ENCODE measurements around the gene ITGB2.

- TF ChIP-seq CTCF (IDR thresholded peaks at IDR 0.05): no peak
- TF ChIP-seq POLR2A (IDR thresholded peaks at IDR 0.05): no peak
Observed at GRCh38 chr21:44892095-44892494, 28.6 kb downstream of the ITGB2 start.
